ENCODE measurements around the gene PDE6H.

DNA sequence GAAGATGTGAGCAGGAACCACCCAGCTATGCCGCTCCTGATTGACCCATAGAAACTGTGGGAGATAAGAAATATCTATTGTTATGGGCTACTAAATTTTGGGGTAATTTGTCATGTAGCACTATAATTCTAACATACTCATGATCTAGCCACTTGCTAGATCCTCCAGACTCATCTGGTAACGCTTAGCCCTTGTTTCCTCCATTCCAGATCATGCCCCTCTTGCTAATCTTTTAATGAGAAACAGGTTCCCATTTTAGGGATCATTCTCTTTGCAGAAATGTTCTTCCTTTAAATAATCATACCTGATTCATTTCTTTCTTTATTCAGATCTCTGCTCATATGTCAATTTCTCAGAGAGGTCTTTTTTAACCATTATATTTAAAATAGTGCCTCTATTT lies 7.6 kb upstream of the PDE6H start:
- TF ChIP-seq BACH1 (IDR thresholded peaks at IDR 0.05; ENCODE audit: borderline replicate concordance) = no peak
- TF ChIP-seq, protein P1, sequence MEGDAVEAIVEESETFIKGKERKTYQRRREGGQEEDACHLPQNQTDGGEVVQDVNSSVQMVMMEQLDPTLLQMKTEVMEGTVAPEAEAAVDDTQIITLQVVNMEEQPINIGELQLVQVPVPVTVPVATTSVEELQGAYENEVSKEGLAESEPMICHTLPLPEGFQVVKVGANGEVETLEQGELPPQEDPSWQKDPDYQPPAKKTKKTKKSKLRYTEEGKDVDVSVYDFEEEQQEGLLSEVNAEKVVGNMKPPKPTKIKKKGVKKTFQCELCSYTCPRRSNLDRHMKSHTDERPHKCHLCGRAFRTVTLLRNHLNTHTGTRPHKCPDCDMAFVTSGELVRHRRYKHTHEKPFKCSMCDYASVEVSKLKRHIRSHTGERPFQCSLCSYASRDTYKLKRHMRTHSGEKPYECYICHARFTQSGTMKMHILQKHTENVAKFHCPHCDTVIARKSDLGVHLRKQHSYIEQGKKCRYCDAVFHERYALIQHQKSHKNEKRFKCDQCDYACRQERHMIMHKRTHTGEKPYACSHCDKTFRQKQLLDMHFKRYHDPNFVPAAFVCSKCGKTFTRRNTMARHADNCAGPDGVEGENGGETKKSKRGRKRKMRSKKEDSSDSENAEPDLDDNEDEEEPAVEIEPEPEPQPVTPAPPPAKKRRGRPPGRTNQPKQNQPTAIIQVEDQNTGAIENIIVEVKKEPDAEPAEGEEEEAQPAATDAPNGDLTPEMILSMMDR (IDR thresholded peaks at IDR 0.05 in 2 of 3, conservative IDR thresholded peaks at IDR 0.05 in 1 of 3; ENCODE audit: control insufficient read depth in 2 of 3, extremely low read depth in 1 of 3, insufficient read depth in 1 of 3, low read depth in 3 of 3, low read length in 3 of 3) = no peak
- no peak for TF ChIP-seq RAD21 (IDR thresholded peaks at IDR 0.05; ENCODE audit: insufficient read depth, low read depth, low read length)
- TF ChIP-seq, protein P2, sequence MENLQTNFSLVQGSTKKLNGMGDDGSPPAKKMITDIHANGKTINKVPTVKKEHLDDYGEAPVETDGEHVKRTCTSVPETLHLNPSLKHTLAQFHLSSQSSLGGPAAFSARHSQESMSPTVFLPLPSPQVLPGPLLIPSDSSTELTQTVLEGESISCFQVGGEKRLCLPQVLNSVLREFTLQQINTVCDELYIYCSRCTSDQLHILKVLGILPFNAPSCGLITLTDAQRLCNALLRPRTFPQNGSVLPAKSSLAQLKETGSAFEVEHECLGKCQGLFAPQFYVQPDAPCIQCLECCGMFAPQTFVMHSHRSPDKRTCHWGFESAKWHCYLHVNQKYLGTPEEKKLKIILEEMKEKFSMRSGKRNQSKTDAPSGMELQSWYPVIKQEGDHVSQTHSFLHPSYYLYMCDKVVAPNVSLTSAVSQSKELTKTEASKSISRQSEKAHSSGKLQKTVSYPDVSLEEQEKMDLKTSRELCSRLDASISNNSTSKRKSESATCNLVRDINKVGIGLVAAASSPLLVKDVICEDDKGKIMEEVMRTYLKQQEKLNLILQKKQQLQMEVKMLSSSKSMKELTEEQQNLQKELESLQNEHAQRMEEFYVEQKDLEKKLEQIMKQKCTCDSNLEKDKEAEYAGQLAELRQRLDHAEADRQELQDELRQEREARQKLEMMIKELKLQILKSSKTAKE (IDR thresholded peaks at IDR 0.05; ENCODE audit: low read depth, poor library complexity, severe bottlenecking) = no peak
- no peak for TF ChIP-seq HDAC6 (IDR thresholded peaks at IDR 0.05; ENCODE audit: unreplicated experiment)
- TF ChIP-seq GABPA (IDR thresholded peaks at IDR 0.05; ENCODE audit: low read depth) = no peak
- TF ChIP-seq TCF7 (IDR thresholded peaks at IDR 0.05; ENCODE audit: borderline replicate concordance) = no peak
- no peak for TF ChIP-seq EZH2 (IDR thresholded peaks at IDR 0.05; ENCODE audit: borderline replicate concordance, control insufficient read depth, low read depth, low read length)
